HG02759 (cell line): ENCODE measurements around the gene CKB.

Source experiments
- ATAC-seq: cut with Tn5 transposase; IDR thresholded peaks from one replicate; pipeline ENCODE4 v1.9.1; 2021; ENCODE audit warnings: mild to moderate bottlenecking, moderate library complexity; ENCODE audit not compliant: unreplicated experiment

Gene CKB

DNA sequence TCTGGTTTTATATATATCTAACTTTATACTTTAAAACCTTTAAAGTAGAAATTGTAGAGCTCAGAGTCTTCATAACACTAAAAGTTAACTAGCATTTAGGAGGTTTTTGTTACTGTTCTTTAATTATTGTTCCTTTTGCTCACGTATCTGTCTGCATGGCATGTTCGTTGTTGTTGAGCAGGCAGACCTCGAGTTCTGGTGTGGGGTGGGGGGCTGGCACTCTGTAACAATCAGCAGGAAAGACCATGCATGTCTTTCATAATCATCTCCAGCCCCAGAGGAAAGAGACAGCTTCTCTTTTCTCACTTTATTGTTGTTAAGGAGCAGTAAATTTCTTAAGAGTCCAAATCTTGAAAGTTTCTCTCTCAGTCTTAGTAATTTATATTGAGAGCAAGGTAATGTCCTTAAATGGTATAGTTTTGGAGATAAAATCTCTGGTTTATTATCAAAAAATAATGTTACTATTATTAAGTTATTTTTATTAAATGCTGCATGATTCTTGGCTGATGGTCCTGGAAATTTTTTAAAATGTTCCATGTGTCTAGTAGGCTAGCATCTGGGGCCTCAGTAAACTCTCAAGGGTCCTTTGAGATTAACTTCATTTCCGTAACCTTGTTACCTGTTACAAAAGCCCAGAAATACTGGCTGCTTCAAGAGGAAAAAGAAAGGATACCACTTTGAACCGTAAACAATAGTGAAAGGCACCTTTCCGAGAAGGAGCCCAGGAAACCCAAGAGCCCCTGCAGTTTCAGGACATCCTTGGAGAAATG, 30.3 kb downstream of the CKB start:
- ATAC-seq: no peak

DNA sequence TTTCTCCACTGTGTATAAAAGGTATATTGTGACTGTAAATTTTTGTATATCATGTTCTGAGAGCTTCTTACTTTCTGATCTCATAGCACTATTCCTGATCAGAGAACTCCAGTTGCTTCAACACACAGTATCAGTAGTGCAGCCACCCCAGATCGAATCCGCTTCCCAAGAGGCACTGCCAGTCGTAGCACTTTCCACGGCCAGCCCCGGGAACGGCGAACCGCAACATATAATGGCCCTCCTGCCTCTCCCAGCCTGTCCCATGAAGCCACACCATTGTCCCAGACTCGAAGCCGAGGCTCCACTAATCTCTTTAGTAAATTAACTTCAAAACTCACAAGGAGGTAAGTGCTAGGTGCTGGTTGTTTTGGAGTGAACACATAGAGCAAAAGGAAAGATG, 30.9 kb downstream of the CKB start:
- no peak for ATAC-seq

DNA sequence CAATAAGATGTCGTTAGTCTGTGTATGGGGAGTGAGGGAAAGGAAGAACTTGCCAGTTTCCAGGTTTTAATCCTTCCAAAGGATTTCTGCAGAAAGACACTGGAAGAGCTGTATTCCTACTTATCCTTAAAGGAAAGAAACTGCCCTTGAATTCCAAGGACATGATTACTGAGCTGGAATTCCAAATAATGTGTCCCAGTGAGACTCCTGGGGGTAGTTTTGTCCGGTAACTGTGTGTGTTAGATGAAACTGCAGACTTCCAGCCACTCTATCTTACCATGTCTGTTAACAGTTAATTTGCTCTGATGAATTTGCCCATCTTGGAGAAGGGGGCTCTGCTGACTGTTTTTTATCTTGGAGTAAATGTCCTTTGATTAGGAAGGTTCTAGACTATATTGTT, 33.0 kb downstream of the CKB start:
- ATAC-seq: no peak

DNA sequence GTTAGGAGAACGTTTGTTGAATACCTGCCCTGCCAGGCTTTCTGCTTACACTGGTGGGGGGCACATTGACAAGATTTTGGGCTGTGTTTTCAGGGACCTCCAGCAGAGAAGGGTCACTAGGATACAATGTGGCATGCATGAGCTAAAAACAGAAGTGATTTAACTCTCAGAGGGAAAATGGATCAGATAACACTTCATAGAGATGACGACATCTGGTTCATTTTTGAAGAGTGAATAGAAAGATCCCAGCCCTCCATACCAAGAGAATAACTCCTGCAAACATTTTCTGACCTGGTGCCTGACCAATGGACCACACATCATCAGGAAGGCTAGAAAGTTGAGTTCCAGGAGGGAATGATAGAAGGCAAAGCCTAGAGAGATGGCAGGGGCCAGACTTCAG, 33.7 kb downstream of the CKB start:
- ATAC-seq: no peak

DNA sequence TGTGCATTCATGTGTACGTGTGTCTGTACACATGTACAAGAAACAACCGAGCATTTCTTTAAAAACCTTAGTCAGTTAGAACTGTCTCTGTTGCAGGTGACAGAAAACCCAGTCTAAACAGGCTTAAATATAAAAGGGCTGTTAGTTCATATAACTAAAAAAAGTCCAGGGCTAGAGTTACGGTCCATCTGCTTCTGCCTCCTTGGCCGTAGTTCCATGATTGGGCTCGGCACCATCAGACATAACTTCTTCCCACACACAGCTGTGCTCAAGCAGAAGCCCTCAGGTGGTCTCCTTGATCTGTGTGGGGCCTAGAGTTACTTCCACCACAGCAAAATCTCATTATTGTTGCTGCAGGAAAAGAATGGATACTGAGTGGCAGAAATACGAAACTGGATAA, 34.6 kb downstream of the CKB start:
- no peak for ATAC-seq

DNA sequence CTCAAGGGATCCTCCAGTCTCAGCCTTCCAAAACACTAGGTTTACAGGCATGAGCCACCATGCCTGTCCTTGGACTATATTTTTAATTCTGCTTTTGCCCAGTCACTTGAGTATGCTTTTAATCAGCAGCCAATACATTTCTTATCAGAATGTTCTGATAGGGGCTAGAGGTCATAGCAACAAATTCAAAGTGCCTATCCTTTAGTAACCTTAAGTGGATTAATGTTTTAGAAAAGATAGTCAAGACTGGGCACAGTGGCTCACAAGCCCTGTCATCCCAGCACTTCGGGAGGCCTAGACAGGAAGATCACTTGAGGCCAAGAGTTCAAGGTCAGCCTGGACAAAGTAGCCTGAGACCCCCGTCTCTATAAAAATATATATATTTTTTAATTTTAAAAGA, 37.1 kb downstream of the CKB start:
- no peak for ATAC-seq

DNA sequence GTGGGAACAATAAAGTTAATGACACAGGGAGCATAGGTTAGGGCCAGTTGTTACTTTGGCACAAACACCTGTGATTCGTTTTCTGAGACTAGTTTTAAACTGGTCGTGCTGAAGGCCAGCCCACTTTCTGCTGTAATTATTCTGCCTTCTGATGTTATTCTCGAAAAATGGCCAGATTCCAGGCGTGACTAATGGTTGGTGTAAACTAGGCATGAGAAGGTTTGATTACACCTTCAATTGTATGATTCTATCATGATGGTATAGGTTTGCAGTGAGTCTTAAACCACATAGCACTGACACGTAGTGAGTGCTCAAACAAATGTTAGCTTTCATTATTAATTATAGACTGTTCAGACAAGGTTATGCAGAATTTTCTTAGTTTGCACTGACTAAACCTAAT, 39.0 kb downstream of the CKB start:
- no peak for ATAC-seq

DNA sequence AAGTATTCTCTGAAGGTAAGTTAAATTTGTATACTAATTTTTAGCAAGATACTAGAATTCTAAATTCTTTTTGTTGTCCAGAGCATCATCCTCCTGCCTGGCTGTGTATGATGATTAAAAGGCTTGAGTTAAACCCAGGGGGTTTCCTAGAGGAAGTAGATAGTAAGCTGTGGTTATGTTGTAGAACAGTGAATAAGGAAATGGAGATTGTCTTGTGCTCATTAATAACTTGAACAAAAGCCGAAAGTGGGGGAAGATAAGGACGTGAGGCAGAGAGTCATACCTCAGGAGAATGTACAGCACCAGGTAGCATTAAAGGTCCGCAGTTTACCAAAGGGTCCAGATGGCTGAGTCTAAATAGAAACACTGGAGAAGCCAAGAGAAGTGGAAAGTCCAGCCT, 42.0 kb downstream of the CKB start:
- peak; percentile 91 for ATAC-seq

DNA sequence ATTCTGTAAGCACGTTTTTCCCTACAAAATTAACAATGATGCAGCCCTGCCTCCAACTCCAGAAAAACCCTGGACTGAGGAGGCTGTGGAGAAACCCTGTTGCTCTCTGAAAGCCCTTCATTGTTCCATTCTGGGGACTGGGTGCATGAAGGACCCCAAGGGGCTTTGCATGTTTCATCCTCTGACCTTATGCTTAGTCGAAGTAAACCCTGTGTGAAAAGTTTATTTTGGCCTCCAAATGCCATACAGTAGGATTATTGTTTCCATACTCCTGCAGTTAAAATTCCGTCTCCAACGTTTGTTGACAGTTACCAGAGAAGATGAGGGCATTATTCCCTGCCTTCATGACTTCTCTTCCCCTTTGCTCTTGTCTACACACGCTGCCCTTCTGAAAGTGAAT, 46.0 kb downstream of the CKB start:
- no peak for ATAC-seq

DNA sequence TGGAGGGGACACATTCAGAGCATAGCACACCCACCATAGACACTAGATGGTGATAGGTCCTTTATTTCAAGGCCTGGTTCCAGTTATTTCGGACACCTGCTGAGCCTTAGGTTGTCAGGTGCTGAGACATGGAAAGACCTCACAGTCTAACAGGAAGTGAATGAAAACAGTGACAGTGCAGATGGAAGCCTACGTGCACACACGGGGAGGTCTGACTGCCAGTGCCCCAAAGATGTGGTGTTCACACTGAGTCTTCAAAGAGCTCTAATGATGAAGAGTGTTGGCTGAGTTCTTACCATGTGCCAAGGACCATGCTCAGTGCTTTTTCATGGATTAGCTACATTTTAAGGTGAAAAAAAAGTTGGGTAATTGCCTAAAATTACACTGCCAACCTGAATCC, 46.6 kb downstream of the CKB start:
- ATAC-seq: no peak

DNA sequence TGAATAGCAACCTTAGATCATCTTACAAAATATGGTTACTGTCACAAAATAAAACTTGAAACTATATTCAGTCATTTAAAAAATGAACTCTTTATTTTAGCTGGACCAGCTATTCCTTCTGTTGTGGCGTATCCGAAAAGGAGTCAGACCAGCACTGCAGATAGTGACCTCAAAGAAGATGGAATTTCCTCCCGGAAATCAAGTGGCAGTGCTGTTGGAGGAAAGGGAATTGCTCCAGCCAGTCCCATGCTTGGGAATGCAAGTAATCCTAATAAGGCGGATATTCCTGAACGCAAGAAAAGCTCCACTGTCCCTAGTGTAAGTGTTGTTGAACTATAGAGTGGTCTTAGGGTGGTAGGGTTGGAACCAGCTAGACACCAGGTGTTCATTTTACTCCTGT, 47.7 kb downstream of the CKB start:
- no peak for ATAC-seq

DNA sequence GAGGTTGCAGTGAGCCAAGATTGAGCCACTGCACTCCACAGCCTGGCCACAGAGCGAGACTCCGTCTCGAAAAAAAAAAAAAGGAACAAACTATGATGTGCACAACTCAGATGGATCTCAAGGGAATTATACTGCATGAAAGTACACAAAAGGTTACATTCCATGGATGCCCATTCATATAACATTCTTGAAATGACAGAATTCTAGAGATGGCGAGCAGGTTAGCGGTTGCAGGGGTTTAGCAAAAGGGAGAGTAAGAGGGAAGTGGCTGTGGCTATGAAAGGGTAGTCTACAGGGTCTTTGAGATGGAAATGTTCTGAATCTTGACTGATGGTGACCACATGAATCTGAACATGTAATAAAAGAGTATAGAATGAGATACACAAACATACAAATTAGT, 49.7 kb downstream of the CKB start:
- ATAC-seq: no peak
